Gastrocnemius medialis (tissue), 4 donors: Measurements from ENCODE around the gene MEF2D. TPM values are rescaled to one million over a fixed set of nuclear protein-coding genes. Genes with fewer than 3 reads are reported as not detected.

Experiments
- ATAC-seq, 2 donors: fragments of 150-250 bp; one replicate each; pipeline ENCODE4 v1.9.1; 2016
- DNase-seq, 2 donors: peaks; one replicate each; pipeline ENCODE4 v3.0.0-alpha.2; 2019
- H3K27ac ChIP-seq, 4 donors: fragments of 200-600 bp; sonication (generic); 1 replicate in 1 of 4; 2 replicates in 3 of 4; pipeline ENCODE4 v1.5.1; 2016 to 2018; ENCODE audit warnings: mild to moderate bottlenecking in 2 of 4, moderate library complexity in 1 of 4
- H3K27me3 ChIP-seq, 3 donors: fragments of 200-600 bp; sonication (generic) in 2 of 3; 1 replicate in 1 of 3; 2 replicates in 2 of 3; pipeline versions ENCODE4 v1.5.1 to v1.6.0; 2016 to 2019; ENCODE audit warnings: mild to moderate bottlenecking in 1 of 3, moderate library complexity in 1 of 3
- H3K36me3 ChIP-seq, 2 donors: fragments of 200-600 bp; sonication (generic) in 1 of 2; one replicate each; pipeline ENCODE4 v1.5.1; 2017 to 2018
- H3K4me1 ChIP-seq, 2 donors: fragments of 200-600 bp; sonication (generic) in 1 of 2; one replicate each; pipeline ENCODE4 v1.5.1; 2016 to 2017; ENCODE audit warnings: mild to moderate bottlenecking in 2 of 2
- H3K4me3 ChIP-seq, 4 donors: fragments of 200-600 bp; sonication (generic) in 3 of 4; 1 replicate in 1 of 4; 2 replicates in 3 of 4; pipeline ENCODE4 v1.5.1; 2016 to 2019; ENCODE audit warnings: mild to moderate bottlenecking in 2 of 4
- H3K9me3 ChIP-seq, 3 donors: fragments of 200-600 bp; sonication (generic) in 2 of 3; 1 replicate in 1 of 3; 2 replicates in 2 of 3; pipeline ENCODE4 v1.5.1; 2016 to 2019
- POLR2A ChIP-seq, 2 donors: fragments of 450-650 bp; IDR thresholded peaks; one replicate each; pipeline ENCODE4 v1.6.1; 2017; ENCODE audit warnings: antibody characterized with exemption in 2 of 2, mild to moderate bottlenecking in 2 of 2, moderate library complexity in 2 of 2
- in situ Hi-C, 4 donors: fragments of 200-750 bp; cut with MboI; loops; one replicate each; pipeline versions ENCODE4 v1.15.0 to v1.8.0; 2017; ENCODE audit warnings: low sequenced_read_pairs in 4 of 4
- intact Hi-C: fragments of 100-400 bp; cut with DNase I; formaldehyde crosslinking; loops from one replicate; pipeline ENCODE4 v1.15.1; 2023; ENCODE audit warnings: low total_unique reads
- total RNA-seq, 4 donors: library from RNA; depleted of rRNA; stranded (reverse); fragments of >200 nt; gene quantifications; one replicate each; pipeline versions ENCODE4 v1.1.0 to v1.2.3, GENCODE V29; 2016
- TF ChIP-seq, protein P1 (sequence below), 5 experiments: fragments of 450-650 bp in 3 of 5; fragments of 200-600 bp in 2 of 5; sonication (generic) in 2 of 5; IDR thresholded peaks in 4 of 5; conservative IDR thresholded peaks in 1 of 5; 1 replicate in 4 of 5; 2 replicates in 1 of 5; pipeline ENCODE4 v1.5.1; 2016 to 2019; ENCODE audit warnings: antibody characterized with exemption in 5 of 5, mild to moderate bottlenecking in 3 of 5, moderate library complexity in 3 of 5

Gene MEF2D
- total RNA-seq, 4 donors from 2014 or later, result 129 to 260 (median 168) TPM

- intact Hi-C loops, result no loop called here
- no peaks in the 10 kb centered on the region for H3K36me3 ChIP-seq
- H3K4me1 ChIP-seq, result no peaks in the 10 kb centered on the region
- in situ Hi-C loops, result no loop called here
- no peak for ATAC-seq
- no peak overlapping the region for H3K4me3 ChIP-seq
- H3K27me3 ChIP-seq, result no peaks in the 10 kb centered on the region
- no peak for TF ChIP-seq POLR2A (IDR thresholded peaks at IDR 0.05)
- TF ChIP-seq, protein P1, sequence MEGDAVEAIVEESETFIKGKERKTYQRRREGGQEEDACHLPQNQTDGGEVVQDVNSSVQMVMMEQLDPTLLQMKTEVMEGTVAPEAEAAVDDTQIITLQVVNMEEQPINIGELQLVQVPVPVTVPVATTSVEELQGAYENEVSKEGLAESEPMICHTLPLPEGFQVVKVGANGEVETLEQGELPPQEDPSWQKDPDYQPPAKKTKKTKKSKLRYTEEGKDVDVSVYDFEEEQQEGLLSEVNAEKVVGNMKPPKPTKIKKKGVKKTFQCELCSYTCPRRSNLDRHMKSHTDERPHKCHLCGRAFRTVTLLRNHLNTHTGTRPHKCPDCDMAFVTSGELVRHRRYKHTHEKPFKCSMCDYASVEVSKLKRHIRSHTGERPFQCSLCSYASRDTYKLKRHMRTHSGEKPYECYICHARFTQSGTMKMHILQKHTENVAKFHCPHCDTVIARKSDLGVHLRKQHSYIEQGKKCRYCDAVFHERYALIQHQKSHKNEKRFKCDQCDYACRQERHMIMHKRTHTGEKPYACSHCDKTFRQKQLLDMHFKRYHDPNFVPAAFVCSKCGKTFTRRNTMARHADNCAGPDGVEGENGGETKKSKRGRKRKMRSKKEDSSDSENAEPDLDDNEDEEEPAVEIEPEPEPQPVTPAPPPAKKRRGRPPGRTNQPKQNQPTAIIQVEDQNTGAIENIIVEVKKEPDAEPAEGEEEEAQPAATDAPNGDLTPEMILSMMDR (IDR thresholded peaks at IDR 0.05 in 4 of 5, conservative IDR thresholded peaks at IDR 0.05 in 1 of 5), result no peak
- no peak overlapping the region for H3K27ac ChIP-seq
- H3K9me3 ChIP-seq, result no peaks in the 10 kb centered on the region
- peak in 1 of 2 donors; percentile 1 for DNase-seq
Observed at GRCh38 chr1:156523801-156524480, 23.4 kb upstream of the MEF2D start.

DNA sequence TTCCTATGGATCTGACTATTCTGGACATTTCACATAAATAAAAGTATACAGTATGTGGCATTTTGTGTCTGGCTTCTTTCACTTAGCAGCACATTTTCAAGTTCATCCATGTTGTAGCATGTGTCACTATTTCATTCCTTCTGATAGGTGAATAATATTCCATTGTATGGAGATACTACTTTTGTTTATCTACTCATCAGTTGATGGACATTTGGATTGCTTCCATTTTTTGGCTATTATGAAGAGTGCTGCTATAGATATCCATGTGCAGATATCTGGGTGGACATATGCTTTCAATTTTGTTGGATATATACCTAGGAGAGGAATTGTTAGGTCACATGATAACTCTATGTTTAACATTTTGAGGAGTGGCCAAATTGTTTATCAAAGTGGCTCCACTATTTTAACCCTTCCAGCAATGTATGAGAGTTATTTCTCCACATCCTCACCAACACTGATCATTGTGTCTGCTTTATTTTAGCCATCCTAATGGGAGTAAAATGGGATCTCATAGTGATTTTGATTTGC lies 21.9 kb upstream of the MEF2D start:
- Histone ChIP-seq H3K27ac (no peak overlapping the region), H3K9me3 (no peaks in the 10 kb centered on the region), H3K4me3 (no peak overlapping the region), H3K27me3 (no peaks in the 10 kb centered on the region), H3K4me1 (no peaks in the 10 kb centered on the region), H3K36me3 (no peaks in the 10 kb centered on the region)
- TF ChIP-seq POLR2A (IDR thresholded peaks at IDR 0.05), result no peak
- TF ChIP-seq, protein P1 (IDR thresholded peaks at IDR 0.05 in 4 of 5, conservative IDR thresholded peaks at IDR 0.05 in 1 of 5), result no peak
- in situ Hi-C loops (no loop called here), intact Hi-C loops (no loop called here)
- ATAC-seq (no peak), DNase-seq (no peak)

DNA sequence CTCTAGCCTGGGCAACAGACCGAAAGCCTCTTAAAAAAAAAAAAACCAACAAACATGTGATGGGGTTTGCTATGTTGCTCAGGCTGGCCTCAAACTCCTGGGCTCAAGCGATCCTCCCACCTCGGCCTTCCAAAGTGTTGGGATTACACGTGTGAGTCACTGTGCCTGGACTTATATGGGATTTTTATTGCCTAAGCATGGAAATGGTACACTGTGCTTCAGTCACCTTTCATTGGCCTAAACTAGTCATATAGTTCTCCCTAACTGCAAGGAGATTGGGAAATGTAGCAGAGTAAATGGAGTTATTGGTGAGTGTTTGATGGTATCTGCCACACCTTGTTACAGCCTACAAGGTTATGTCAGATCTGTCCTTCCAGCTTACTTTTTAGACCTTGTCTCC lies 17.2 kb upstream of the MEF2D start:
- H3K27ac ChIP-seq, result no peak overlapping the region
- no peaks in the 10 kb centered on the region for H3K4me1 ChIP-seq
- TF ChIP-seq, protein P1 (IDR thresholded peaks at IDR 0.05 in 4 of 5, conservative IDR thresholded peaks at IDR 0.05 in 1 of 5), result no peak
- TF ChIP-seq POLR2A (IDR thresholded peaks at IDR 0.05), result no peak
- no peaks in the 10 kb centered on the region for H3K27me3 ChIP-seq
- in situ Hi-C loops (loop anchor here in 1 of 4 donors (10.0 kb wide), 1 partner anchor 63 kb away; no protein-coding TSS in a partner anchor), intact Hi-C loops (no loop called here)
- ATAC-seq, result peak; percentile 53 to 58
- H3K9me3 ChIP-seq, result no peaks in the 10 kb centered on the region
- H3K4me3 ChIP-seq, result no peak overlapping the region
- no peaks in the 10 kb centered on the region for H3K36me3 ChIP-seq
- peak in 1 of 2 donors; percentile 20 for DNase-seq

DNA sequence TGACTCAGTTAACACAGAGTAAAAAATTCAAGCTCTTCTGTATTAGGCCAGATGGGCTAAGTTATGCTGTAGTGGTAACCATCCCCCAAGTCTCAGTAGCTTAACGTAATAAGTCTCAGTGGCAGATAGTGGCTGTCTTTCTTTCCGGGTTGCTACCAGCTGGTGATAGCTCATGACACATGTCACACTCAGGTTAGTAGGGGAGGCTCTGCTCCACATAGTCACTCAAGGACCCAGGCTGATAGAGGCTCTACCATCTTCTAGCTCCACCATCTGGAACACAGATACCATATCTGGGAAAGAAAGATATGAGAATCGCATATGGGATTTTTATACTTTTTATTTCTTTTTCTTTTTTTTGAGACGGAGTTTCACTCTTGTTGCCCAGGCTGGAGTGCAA lies 16.2 kb upstream of the MEF2D start:
- peaks cover 6% of the 10 kb centered on the region in 2 donors for H3K4me1 ChIP-seq
- no peak overlapping the region for H3K27ac ChIP-seq
- DNase-seq (peak in 1 of 2 donors; percentile 15), ATAC-seq (no peak)
- H3K4me3 ChIP-seq, result no peak overlapping the region
- TF ChIP-seq, protein P1 (IDR thresholded peaks at IDR 0.05 in 4 of 5, conservative IDR thresholded peaks at IDR 0.05 in 1 of 5), result no peak
- no peak for TF ChIP-seq POLR2A (IDR thresholded peaks at IDR 0.05)
- no peaks in the 10 kb centered on the region for H3K36me3 ChIP-seq
- H3K27me3 ChIP-seq, result no peaks in the 10 kb centered on the region
- intact Hi-C loops (no loop called here), in situ Hi-C loops (loop anchor here in 1 of 4 donors (10.0 kb wide), 1 partner anchor 62 kb away; no protein-coding TSS in a partner anchor)
- H3K9me3 ChIP-seq, result no peaks in the 10 kb centered on the region
